Mesothelial cell of epicardium (in vitro differentiated cells): ENCODE results near the gene ELOVL2. TPM values are rescaled to one million over a fixed set of nuclear protein-coding genes. Genes with fewer than 3 reads are reported as not detected.
"Not testable (repeated sequence)": the region's sequence is repeated elsewhere in the genome, so short reads cannot be mapped to it uniquely, and the experiment has no call there.

Source experiments
- DNase-seq, 2 experiments: peaks; one replicate each; pipeline ENCODE4 v3.0.0; 2021; ENCODE audit warnings: low spot score in 2 of 2; ENCODE audit not compliant: unreplicated experiment in 2 of 2
- H3K27ac Mint-ChIP-seq: 2 replicates; pipeline ENCODE4 v1.8.0; 2021; ENCODE audit warnings: mixed read lengths
- H3K27me3 Mint-ChIP-seq: 2 replicates; pipeline ENCODE4 v1.8.0; 2021; ENCODE audit warnings: low read depth, mixed read lengths
- H3K36me3 Mint-ChIP-seq: 2 replicates; pipeline ENCODE4 v1.8.0; 2021; ENCODE audit warnings: mixed read lengths
- H3K4me1 Mint-ChIP-seq: 2 replicates; pipeline ENCODE4 v1.8.0; 2021; ENCODE audit warnings: mixed read lengths
- H3K4me3 Mint-ChIP-seq: 2 replicates; pipeline ENCODE4 v1.8.0; 2021; ENCODE audit warnings: mild to moderate bottlenecking, moderate library complexity, mixed read lengths
- H3K9me3 Mint-ChIP-seq: 2 replicates; pipeline ENCODE4 v1.8.0; 2021; ENCODE audit warnings: mixed read lengths
- total RNA-seq: library from RNA; stranded (reverse); gene quantifications from 3 replicates; pipeline ENCODE4 v1.2.1, GENCODE V29; 2021
- TF ChIP-seq, protein P1 (sequence below): fragments of 200-600 bp; sonication (generic); IDR thresholded peaks from one replicate; pipeline ENCODE4 v1.5.0; 2021; ENCODE audit warnings: antibody characterized with exemption; ENCODE audit not compliant: unreplicated experiment

The ELOVL2 gene
- total RNA-seq, 1 donor from 2014 or later, result 1.6 TPM

DNA sequence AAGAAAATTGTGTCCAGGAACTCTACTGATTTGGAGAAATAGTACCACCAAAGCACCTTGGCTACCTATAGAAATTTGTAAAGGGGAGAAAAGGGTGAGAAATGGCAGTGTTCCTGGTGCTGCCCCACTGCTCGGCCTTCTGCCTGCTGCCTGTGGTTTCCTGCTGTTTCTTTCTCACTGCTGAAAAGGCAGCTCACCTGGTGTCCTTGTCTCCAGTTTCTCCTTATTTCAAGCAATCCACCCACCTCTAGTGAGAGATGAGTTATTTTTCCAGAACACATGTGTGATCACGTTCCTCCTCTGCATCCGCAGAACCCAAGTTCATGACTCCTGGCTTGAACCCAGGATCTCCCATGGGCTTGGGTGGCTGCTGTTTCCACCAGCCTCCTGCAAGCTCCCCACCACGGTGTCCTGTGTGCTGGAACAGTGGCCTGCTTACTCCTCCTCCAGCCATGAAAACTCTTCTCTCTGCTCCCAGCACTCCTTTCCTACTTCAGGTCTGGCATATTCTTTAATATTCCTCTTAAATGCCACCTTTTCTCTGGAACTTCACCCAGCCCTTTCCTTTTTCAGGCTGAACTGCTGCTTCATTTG lies 48.9 kb downstream of the ELOVL2 start:
- Mint-ChIP-seq H3K4me1 (peaks cover 6% of the 10 kb centered on the region), H3K4me3 (no peak overlapping the region), H3K36me3 (peaks cover 2% of the 10 kb centered on the region), H3K9me3 (no peaks in the 10 kb centered on the region), H3K27ac (no peak overlapping the region), H3K27me3 (no peaks in the 10 kb centered on the region)
- TF ChIP-seq, protein P1, sequence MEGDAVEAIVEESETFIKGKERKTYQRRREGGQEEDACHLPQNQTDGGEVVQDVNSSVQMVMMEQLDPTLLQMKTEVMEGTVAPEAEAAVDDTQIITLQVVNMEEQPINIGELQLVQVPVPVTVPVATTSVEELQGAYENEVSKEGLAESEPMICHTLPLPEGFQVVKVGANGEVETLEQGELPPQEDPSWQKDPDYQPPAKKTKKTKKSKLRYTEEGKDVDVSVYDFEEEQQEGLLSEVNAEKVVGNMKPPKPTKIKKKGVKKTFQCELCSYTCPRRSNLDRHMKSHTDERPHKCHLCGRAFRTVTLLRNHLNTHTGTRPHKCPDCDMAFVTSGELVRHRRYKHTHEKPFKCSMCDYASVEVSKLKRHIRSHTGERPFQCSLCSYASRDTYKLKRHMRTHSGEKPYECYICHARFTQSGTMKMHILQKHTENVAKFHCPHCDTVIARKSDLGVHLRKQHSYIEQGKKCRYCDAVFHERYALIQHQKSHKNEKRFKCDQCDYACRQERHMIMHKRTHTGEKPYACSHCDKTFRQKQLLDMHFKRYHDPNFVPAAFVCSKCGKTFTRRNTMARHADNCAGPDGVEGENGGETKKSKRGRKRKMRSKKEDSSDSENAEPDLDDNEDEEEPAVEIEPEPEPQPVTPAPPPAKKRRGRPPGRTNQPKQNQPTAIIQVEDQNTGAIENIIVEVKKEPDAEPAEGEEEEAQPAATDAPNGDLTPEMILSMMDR, result no peak
- no peak for DNase-seq

DNA sequence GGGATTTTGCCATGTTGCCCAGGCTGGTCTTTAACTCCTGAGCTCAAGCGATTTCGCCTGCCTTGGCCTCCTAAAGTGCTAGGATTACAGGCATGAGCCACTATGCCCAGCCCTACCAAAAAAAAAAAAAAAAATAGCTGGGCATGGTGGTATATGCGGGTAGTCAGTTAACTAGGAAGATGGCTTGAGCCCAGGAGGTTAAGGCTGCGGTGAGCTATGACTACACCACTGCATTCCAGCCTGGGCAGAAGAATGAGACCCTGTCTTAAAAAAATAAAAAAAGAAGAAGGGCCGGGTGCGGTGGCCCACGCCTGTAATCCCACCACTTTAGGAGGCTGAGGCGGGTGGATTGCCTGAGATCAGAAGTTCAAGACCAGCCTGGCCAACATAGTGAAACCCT lies 50.2 kb downstream of the ELOVL2 start:
- Mint-ChIP-seq H3K4me1 (no peaks in the 10 kb centered on the region), H3K36me3 (peaks cover 3% of the 10 kb centered on the region), H3K27me3 (no peaks in the 10 kb centered on the region), H3K9me3 (no peaks in the 10 kb centered on the region), H3K4me3 (no peak overlapping the region), H3K27ac (no peak overlapping the region)
- DNase-seq, result no peak
- TF ChIP-seq, protein P1, result no peak

DNA sequence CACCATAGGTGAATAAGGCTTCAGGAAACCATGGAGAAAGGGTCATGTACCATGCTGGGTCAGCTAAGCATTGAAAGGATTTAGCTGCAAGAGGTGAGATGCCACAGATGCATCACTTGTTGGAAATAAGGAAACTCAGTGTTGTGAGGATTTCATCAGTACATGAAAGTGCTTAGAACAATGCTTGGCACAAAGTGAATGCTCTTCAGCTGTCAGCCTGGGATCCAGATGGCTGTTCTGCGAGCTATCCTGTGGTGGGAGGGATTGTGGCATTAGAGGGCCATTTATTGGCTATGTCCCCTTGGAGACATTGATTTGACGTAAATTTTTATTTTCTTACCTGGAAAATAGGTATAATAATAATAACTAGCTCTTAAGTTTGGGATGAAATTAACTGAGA lies 53.0 kb downstream of the ELOVL2 start:
- TF ChIP-seq, protein P1, result no peak
- peaks cover 11% of the 10 kb centered on the region for H3K36me3 Mint-ChIP-seq

DNA sequence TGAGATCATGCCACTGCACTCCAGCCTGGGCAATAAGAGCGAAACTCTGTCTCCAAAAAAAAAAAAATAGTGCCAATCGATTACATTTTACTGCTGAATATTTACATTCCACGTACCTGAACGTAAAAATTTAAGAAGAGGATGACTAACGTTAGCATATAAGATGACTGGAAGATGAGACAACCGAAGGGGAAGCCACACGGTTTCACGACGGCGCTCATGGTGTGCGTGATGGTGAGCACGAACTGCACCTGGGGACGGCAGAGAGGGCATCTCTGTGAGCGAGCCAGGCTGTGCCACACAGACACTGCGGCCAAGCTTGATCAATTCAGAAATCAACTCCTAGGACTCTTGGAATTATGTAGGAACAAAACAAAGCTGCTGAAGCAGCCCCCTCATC lies 54.5 kb downstream of the ELOVL2 start:
- Mint-ChIP-seq H3K36me3 (peaks cover 13% of the 10 kb centered on the region), H3K9me3 (peaks cover 4% of the 10 kb centered on the region), H3K4me1 (no peaks in the 10 kb centered on the region), H3K27me3 (no peaks in the 10 kb centered on the region), H3K27ac (no peak overlapping the region), H3K4me3 (no peak overlapping the region)
- no peak for DNase-seq
- TF ChIP-seq, protein P1, result no peak

More for the DNA sequence above, 53.0 kb downstream of the ELOVL2 start:
- H3K4me1 Mint-ChIP-seq, result no peaks in the 10 kb centered on the region
- H3K27me3 Mint-ChIP-seq, result no peaks in the 10 kb centered on the region
- H3K4me3 Mint-ChIP-seq, result no peak overlapping the region
- no peak for DNase-seq
- peaks cover 4% of the 10 kb centered on the region for H3K9me3 Mint-ChIP-seq
- no peak overlapping the region for H3K27ac Mint-ChIP-seq

DNA sequence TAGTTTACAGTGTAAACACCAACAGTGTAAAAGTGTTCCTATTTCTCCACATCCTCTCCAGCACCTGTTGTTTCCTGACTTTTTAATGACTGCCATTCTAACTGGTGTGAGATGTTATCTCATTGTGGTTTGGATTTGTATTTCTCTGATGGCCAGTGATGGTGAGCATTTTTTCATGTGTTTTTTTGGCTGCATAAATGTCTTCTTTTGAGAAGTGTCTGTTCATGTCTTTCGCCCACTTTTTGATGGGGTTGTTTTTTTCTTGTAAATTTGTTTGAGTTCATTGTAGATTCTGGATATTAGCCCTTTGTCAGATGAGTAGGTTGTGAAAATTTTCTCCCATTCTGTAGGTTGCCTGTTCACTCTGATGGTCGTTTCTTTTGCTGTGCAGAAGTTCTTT lies 59.1 kb downstream of the ELOVL2 start:
- H3K27ac Mint-ChIP-seq, H3K27me3 Mint-ChIP-seq, DNase-seq, H3K4me1 Mint-ChIP-seq, H3K4me3 Mint-ChIP-seq, H3K9me3 Mint-ChIP-seq: not testable (repeated sequence)
- peaks cover 15% of the 10 kb centered on the region for H3K36me3 Mint-ChIP-seq

DNA sequence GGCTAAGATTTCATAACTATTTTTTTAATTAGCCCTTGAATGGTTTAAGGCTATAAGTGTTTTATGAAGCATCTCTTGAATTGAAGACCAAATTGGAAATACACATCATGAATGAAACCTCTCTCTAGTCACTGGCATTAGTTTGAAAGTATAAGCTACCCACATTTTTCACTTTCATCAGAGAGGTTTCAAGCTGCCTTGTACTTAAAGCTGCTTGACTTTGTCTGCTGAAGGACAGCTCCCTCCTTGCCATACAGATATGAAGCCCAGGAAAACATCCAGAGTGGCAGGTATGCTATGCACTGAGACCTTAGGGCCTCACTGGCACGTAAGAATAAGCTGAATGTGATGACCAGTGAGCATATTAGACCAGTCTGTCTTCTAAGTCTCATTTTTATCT lies 62.7 kb downstream of the ELOVL2 start:
- TF ChIP-seq, protein P1, result no peak
- H3K9me3 Mint-ChIP-seq, result peaks cover 3% of the 10 kb centered on the region
- H3K27ac Mint-ChIP-seq, result no peak overlapping the region
- H3K27me3 Mint-ChIP-seq, result no peaks in the 10 kb centered on the region
- no peak for DNase-seq
- H3K4me1 Mint-ChIP-seq, result peaks cover 6% of the 10 kb centered on the region
- H3K36me3 Mint-ChIP-seq, result peaks cover 7% of the 10 kb centered on the region
- H3K4me3 Mint-ChIP-seq, result no peak overlapping the region
